Kidney (tissue), 14 donors: ENCODE data around the gene PLEKHG4. TPM values are rescaled to one million over a fixed set of nuclear protein-coding genes. Genes with fewer than 3 reads are reported as not detected.

Experiments used
- DNase-seq, 5 donors: peaks; one replicate each; pipeline ENCODE4 v3.0.0-alpha.2; 2013 to 2020
- FAIRE-seq: peaks from 2 replicates; lab custom pipeline; 2012; peaks lifted over from hg19 to GRCh38; lab: Jason Lieb, UNC
- H3K27ac ChIP-seq, 2 donors: one replicate each; pipeline ENCODE4 v1.7.0; 2013; ENCODE audit warnings: low read depth in 2 of 2, low read length in 2 of 2, inconsistent platforms in 1 of 2
- H3K27me3 ChIP-seq: one replicate; pipeline ENCODE4 v1.7.1; 2013; ENCODE audit warnings: low read length, inconsistent platforms; ENCODE audit not compliant: control insufficient read depth, insufficient read depth
- H3K36me3 ChIP-seq, 3 donors: one replicate each; pipeline versions ENCODE4 v1.7.0 to v1.7.1; 2013; ENCODE audit warnings: low read length in 3 of 3, control low read depth in 1 of 3, inconsistent platforms in 1 of 3; ENCODE audit not compliant: insufficient read depth in 3 of 3, control insufficient read depth in 2 of 3
- H3K4me1 ChIP-seq, 3 donors: one replicate each; pipeline versions ENCODE4 v1.7.0 to v1.7.1; 2013; ENCODE audit warnings: low read length in 3 of 3, inconsistent platforms in 1 of 3, low read depth in 1 of 3; ENCODE audit not compliant: control insufficient read depth in 2 of 3, insufficient read depth in 2 of 3
- H3K4me3 ChIP-seq, 3 donors: one replicate each; pipeline versions ENCODE4 v1.7.0 to v1.8.1; 2013; ENCODE audit warnings: low read length in 3 of 3, control low read depth in 1 of 3, inconsistent platforms in 1 of 3
- H3K9ac ChIP-seq, 3 donors: one replicate each; pipeline versions ENCODE4 v1.7.0 to v1.7.1; 2013; ENCODE audit warnings: low read length in 3 of 3, control low read depth in 1 of 3, inconsistent platforms in 1 of 3
- H3K9me3 ChIP-seq, 3 donors: one replicate each; pipeline versions ENCODE4 v1.7.0 to v1.7.1; 2013; ENCODE audit warnings: low read length in 3 of 3, control low read depth in 1 of 3, inconsistent platforms in 1 of 3; ENCODE audit not compliant: control insufficient read depth in 2 of 3, insufficient read depth in 1 of 3
- CTCF ChIP-seq: IDR thresholded peaks from 3 replicates; pipeline ENCODE4 v1.5.1; 2012; ENCODE audit warnings: mild to moderate bottlenecking, moderate library complexity, borderline replicate concordance; ENCODE audit not compliant: insufficient read depth; ENCODE audit errors: extremely low read depth
- intact Hi-C: fragments of 100-400 bp; cut with DNase I; formaldehyde crosslinking; loops from one replicate; pipeline ENCODE4 v1.11.1; 2022
- polyA plus RNA-seq: library from polyadenylated mRNA; stranded (reverse); fragments of 350-450 nt; fragmentation: Illumina TruSeq; extraction: RNeasy Lipid Tissue Mini Kit (QIAGEN cat#74804); gene quantifications from one replicate; pipeline ENCODE4 v1.2.3, GENCODE V29; 2014; ENCODE audit warnings: low read depth, low replicate concordance; ENCODE audit not compliant: insufficient read depth
- total RNA-seq: library from RNA; stranded (reverse); fragmentation: NEBNext Ultra II Directional; extraction: Animal tissue kit (Norgen Biotek cat#: 25700); gene quantifications from one replicate; pipeline ENCODE4 v1.2.1, GENCODE V29; 2021
- donor health status: control.
- donor health status: control.
- donor health status: control.
- donor health status: control.
- donor health status: control.
- donor health status: DM: yes; HTN: yes; CAD: no.
- donor health status: Normal renal cell carcinoma (clear cell type).

PLEKHG4 gene
- total and polyA plus RNA-seq, 2 donors from 2014 or later, result 2.6 to 10.1 TPM

GRCh38 chr16:67298277-67298676 lies 18.9 kb downstream of the PLEKHG4 start:
- DNase-seq (no peak), FAIRE-seq (no peak)
- no peaks in the 10 kb centered on the region for H3K36me3 ChIP-seq
- H3K4me1 ChIP-seq, result no peaks in the 10 kb centered on the region
- H3K27me3 ChIP-seq, result no peaks in the 10 kb centered on the region
- intact Hi-C loops, result no loop called here
- no peaks in the 10 kb centered on the region for H3K9me3 ChIP-seq
- no peak overlapping the region for H3K9ac ChIP-seq
- no peak overlapping the region for H3K4me3 ChIP-seq
- no peak overlapping the region for H3K27ac ChIP-seq
- no peak for TF ChIP-seq CTCF

GRCh38 chr16:67299269-67299668 lies 19.9 kb downstream of the PLEKHG4 start:
- Histone ChIP-seq H3K36me3 (no peaks in the 10 kb centered on the region), H3K9ac (no peak overlapping the region), H3K27me3 (no peaks in the 10 kb centered on the region), H3K9me3 (no peaks in the 10 kb centered on the region), H3K4me3 (no peak overlapping the region), H3K4me1 (no peaks in the 10 kb centered on the region), H3K27ac (no peak overlapping the region)
- no peak for DNase-seq
- TF ChIP-seq CTCF, result no peak
- FAIRE-seq, result no peak
- intact Hi-C loops, result no loop called here

GRCh38 chr16:67301080-67301782 lies 21.9 kb downstream of the PLEKHG4 start:
- no peaks in the 10 kb centered on the region for H3K4me1 ChIP-seq
- H3K4me3 ChIP-seq, result no peak overlapping the region
- intact Hi-C loops, result no loop called here
- no peak overlapping the region for H3K27ac ChIP-seq
- peak in 1 of 5 donors; percentile 24 for DNase-seq
- no peak overlapping the region for H3K9ac ChIP-seq
- no peaks in the 10 kb centered on the region for H3K9me3 ChIP-seq
- no peak for TF ChIP-seq CTCF
- H3K27me3 ChIP-seq, result no peaks in the 10 kb centered on the region
- no peaks in the 10 kb centered on the region for H3K36me3 ChIP-seq
- FAIRE-seq, result no peak

- Histone ChIP-seq H3K36me3 (no peaks in the 10 kb centered on the region), H3K27me3 (no peaks in the 10 kb centered on the region), H3K4me1 (no peaks in the 10 kb centered on the region), H3K27ac (peak overlapping the region in 1 of 2 donors; percentile 30), H3K4me3 (no peak overlapping the region), H3K9me3 (no peaks in the 10 kb centered on the region), H3K9ac (no peak overlapping the region)
- FAIRE-seq (no peak), DNase-seq (no peak)
- TF ChIP-seq CTCF, result no peak
- intact Hi-C loops, result no loop called here
Measured at GRCh38 chr16:67302076-67302475, 22.7 kb downstream of the PLEKHG4 start.
